Activated CD8-positive, alpha-beta memory T cell treated with anti-CD3 and anti-CD28 coated beads for 1 hour (primary cell): ENCODE measurements around the gene BAAT.
"Not testable (repeated sequence)": the region's sequence is repeated elsewhere in the genome, so short reads cannot be mapped to it uniquely, and the experiment has no call there.

Source experiments
- DNase-seq, 2 donors: peaks; one replicate each; pipeline ENCODE4 v3.0.0-alpha.2; 2020; ENCODE audit warnings: low read depth in 1 of 2; ENCODE audit errors: extremely low read depth in 1 of 2

BAAT gene

GRCh38 chr9:101365181-101365580 lies 19.6 kb downstream of the BAAT start:
- no peak for DNase-seq

- no peak for DNase-seq
These were observed 22.4 kb downstream of the BAAT start for GRCh38 chr9:101362450-101362849.

DNA sequence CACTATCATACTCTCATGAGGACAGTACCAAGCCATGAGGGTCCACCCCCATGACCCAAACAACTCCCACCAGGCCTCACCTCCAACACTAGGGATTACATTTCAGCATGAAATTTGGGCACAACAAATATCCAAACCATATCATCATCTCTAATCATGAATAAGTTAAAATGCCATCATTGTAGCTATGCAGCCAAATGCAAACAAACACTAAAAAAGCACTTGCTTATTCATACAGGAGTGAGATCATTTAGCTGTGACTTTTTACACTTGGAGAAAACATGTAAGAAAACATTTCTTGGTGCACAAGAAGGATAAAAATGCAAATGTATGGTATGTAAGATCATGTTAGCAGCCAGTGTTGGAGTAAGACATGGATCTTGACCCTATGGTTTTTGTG lies 24.2 kb downstream of the BAAT start:
- DNase-seq: no peak

- no peak for DNase-seq
These were observed 25.1 kb downstream of the BAAT start for GRCh38 chr9:101359679-101360078.

- no peak for DNase-seq
These were observed 28.2 kb downstream of the BAAT start for GRCh38 chr9:101356619-101357018.

- DNase-seq: no peak
These were observed 29.8 kb downstream of the BAAT start for GRCh38 chr9:101354765-101355708.

- DNase-seq: no peak
These were observed 30.6 kb downstream of the BAAT start for GRCh38 chr9:101354143-101354764.

DNA sequence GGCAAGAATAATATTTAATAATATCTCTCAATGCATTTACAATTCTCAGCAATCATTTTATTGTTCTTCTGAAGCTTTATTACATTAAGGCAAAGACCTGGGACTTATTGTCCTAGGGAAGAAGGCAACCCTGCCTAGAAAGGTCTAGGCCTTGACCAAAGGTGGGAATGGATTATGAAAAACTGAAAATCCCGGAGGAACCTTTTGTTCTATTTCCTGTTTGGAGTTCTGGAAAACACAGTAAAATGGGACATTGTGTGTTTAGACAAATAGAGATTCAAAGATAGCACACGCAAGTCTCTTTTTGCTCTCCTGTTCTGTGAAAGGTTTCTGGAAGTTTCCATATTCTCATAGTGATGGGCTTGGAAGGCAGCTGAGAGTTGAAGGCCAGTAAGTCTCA lies 31.1 kb downstream of the BAAT start:
- no peak for DNase-seq

DNA sequence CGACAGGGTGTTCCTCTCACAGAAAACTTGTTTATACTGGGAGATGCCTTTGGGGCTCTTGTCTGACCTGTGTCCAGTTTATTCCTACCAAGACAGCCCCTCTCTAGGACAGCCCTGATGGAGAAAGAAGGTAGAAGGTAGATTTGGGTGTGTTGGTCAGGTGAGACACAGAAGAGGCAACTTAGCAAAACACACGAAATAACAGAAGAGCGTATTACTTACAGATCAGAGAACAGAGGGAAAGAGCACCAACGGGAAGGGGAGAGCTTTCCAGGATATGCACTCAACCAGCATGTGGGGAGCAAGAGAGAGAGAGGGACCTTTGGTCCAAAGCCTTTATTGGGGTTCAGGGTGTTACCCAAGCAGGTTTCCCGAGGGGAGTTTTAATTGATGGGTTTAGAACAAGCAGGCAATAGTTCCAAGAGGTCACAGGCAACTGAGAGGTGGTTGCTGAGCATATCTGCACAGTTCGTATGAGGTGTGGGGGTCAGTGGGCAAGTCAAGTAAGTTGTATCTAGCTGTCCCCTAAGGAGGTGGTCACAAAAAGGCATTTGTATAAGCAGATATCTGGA lies 31.8 kb downstream of the BAAT start:
- no peak for DNase-seq

GRCh38 chr9:101350285-101350684 lies 34.5 kb downstream of the BAAT start:
- DNase-seq: no peak

DNA sequence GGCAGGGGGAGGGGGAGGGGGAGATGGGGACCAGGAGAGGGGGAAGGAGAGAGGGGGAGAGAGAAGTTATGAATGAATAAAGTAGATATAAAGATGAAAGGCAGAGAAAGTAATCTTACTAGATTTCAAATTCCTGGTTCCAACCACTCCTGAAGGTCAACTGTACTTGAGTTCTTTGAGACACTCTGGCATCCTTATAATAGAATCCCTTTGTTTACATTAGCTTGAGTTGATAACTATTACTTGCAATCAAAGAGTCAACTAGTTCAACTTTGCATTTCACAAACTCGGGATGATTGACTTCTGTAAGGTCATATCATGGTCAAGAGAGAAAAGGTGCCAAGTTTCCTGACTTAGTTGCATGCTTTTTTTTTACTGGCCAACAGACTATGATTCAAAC lies 42.2 kb downstream of the BAAT start:
- no peak for DNase-seq

DNA sequence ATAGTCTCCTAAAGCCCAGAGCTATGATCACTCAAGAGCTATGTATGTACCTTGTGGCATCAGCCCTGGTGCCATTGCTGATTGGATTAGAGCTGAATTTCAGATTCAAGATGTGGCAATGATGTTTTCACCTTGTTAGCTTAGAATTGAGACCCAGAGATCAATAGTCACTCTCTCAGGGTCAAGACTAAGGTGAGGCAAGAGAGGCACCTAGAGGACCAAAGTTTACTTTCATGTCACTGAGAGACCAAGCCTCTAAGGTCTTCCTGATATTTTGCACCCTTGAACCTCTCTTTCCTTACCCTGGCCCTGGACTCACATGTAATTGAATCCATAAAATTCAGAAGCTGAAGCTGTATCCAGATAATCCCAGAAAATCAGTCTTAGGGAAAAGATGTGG lies 42.8 kb downstream of the BAAT start:
- no peak for DNase-seq

DNA sequence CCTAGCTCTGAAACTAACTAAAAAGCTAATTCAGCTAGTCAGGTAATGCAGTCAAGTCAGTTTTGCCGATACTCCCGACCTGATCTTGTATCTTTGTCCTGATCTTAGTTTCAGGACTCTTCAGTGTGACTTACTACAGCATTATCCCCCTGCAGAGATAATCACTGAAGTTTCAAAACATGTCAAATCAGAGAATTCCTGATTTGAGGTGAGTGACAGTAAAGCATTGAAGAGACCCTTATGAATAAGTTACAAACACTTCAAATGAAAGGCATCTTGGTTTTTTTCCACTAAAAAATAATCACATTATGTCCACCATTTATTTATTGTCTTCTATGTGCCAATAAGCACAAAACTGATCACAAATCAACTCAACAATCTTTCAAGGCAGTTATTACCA lies 47.6 kb downstream of the BAAT start:
- DNase-seq: no peak

- no peak for DNase-seq
These were observed 48.7 kb downstream of the BAAT start for GRCh38 chr9:101336091-101336490.

DNA sequence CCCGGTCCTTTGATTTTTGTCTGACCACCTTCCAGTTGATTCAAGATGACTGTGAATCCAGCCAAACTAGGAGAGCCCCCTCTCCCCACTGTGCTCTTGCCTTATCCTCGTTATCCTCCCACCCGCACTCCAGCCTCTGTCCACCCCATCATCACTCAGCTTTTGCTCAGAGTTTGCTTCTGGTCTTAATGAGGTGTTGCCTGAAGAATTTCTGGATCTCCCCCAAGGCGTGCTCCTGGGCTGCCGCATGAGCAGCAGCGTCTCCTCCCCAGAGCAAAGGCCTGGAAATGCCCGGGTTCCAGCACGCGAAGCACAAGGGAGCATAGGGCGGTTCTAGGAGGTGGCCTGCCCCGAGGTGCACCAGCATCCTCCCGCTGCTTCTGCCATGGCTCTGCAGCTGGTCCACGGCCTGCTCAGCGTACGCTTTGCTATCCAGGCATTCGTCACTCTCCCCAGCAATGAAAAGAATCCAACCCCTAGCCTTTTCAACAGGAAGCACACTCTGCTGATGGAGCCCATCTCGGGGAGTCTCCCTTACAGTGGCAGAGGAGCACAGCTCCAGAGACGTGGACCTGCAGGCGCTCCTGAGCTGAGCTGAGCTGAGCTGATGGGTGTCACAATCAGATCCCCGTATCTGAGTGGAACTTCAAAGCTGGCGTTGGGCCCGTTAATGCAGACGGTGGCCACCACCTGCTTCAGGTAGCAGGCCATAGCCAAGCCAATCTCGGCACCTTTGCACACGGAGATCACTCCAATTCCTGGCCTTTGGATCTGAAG lies 50.7 kb downstream of the BAAT start:
- DNase-seq: no peak

GRCh38 chr9:101333490-101333889 lies 51.3 kb downstream of the BAAT start:
- no peak for DNase-seq

- DNase-seq: no peak
These were observed 52.4 kb downstream of the BAAT start for GRCh38 chr9:101332362-101332761.

DNA sequence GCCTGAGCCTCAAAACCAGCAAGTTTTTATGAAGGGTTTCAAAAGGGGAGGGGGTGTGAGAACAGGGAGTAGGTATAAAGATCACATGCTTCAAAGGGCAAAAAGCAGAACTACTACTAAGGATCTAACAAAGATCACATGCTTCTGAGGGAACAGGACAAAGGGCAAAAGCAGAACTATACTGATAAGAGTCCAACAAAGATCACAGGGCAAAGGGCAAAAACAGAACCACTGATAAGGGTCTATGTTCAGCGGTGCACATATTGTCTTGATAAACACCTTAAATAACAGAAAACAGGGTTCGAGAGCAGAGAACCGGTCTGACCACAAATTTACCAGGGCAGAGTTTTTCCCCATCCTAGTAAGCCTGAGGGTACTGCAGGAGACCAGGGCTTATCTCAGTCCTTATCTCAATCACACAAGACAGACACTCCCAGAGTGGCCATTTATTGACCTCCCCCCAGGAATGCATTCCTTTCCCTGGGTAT lies 57.3 kb downstream of the BAAT start:
- DNase-seq: not testable (repeated sequence)

DNA sequence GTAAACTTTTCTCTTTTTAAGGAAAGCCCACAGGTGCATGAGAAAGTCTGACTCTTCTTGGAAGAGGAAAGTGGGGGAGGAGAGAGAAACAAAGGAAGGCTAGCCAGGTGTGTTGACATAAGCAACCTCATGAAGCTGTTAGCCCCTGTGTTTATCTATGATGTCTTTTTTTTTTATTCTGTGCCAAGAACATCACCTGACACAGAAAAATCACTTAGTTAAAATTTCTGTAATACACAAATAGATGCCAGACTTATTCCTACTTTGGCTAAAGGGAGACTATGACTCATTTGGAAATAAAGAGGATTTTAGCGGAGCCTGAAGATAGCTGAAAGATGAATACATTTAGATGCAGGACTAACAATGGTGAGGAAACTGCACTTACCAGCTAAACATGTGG lies 58.3 kb downstream of the BAAT start:
- DNase-seq: no peak

DNA sequence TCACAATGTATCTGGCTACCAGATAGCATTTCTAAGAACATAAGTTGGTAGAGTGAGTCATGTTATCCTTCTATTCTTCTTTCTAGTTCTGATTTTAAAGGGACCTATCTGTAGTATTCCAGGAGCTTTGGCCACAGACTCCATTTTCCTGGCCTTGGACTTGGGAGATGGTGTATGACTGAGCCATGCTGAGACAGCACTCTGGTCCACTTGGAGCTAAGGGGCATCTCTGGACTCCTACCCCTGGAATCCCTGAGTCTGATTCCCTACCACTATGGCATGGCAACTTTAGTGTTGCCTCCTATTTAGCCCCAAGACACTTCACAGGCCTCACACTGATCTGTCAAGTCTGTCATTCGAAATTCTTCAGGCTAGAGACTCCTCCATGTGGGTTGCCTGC lies 58.8 kb downstream of the BAAT start:
- DNase-seq: no peak

DNA sequence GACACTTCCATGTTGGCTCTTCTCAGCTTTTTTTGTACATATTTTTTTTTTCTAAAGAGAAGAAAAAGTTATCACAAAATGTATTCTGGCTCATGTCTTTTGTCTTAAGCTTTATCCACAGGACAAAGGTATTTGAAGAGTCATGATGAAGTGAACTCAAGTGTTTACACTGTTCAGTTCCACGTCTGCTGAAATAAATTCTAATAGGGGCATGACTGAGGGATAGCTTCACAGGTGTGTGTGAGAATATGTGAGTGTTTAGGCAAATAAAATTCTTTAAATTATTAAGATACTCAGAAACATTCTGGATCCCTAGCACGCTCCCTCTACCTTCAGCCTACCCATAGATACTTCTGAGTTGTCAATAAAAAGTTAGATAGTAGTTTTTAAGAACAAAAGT lies 59.8 kb downstream of the BAAT start:
- DNase-seq: no peak
